ENCODE measurements around the gene AMELX. TPM values are rescaled to one million over a fixed set of nuclear protein-coding genes. Genes with fewer than 3 reads are reported as not detected.

Gene AMELX
- total RNA-seq, 1 donor from 2014 or later, result not detected

DNA sequence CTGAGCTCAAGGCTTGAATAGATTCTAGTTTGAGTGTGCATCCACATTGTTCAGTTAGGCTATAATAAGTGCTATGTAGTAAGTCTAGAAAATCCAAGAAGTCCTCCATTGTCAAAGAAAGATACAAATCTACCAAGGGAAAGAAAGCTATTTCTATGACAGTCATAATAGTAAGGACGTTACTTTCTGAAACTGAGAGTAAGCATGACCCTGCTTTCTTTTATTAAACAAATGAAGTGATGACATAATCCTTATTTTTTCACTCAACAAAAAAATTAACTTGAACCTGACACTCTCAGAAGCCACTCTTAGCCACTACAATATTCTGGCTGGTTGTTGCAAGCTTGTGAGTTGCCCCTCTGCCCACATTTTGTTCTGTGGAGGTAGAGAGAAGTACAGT, 33.8 kb upstream of the AMELX start:
- peaks cover 32% of the 10 kb centered on the region for H3K9me3 Mint-ChIP-seq
- DNase-seq (ENCODE audit: low spot score in 2 of 2, unreplicated experiment in 2 of 2), result no peak
- H3K36me3 Mint-ChIP-seq, result no peaks in the 10 kb centered on the region
- peaks cover 6% of the 10 kb centered on the region for H3K4me1 Mint-ChIP-seq
- no peak overlapping the region for H3K4me3 Mint-ChIP-seq
- no peak for TF ChIP-seq CTCF (IDR thresholded peaks at IDR 0.05; ENCODE audit: unreplicated experiment)
- no peaks in the 10 kb centered on the region for H3K27me3 Mint-ChIP-seq (ENCODE audit: low read depth)
- H3K27ac Mint-ChIP-seq, result no peak overlapping the region

DNA sequence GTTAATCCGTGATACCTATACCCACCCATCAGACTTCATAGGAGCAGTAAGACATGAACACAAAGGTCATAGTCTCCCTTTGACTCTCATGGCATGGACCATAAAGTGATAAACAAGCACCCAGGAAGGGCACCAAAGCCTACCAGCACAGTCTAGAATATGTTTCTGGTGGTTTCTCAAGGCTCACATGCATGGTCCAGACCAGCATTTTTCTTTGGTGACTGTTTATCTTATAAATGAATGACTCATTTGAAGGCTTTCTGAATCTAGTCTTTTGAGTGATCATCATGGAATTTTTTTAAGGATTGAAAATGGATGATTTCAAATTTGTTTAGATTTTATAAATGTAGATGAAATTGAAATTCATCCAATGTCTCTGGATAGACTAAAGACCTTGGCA, 32.0 kb upstream of the AMELX start:
- Mint-ChIP-seq H3K4me1 (peaks cover 14% of the 10 kb centered on the region), H3K9me3 (peaks cover 28% of the 10 kb centered on the region), H3K27ac (no peak overlapping the region), H3K27me3 (ENCODE audit: low read depth) (no peaks in the 10 kb centered on the region), H3K4me3 (no peak overlapping the region), H3K36me3 (no peaks in the 10 kb centered on the region)
- TF ChIP-seq CTCF (IDR thresholded peaks at IDR 0.05; ENCODE audit: unreplicated experiment), result no peak
- DNase-seq (ENCODE audit: low spot score in 2 of 2, unreplicated experiment in 2 of 2), result no peak

DNA sequence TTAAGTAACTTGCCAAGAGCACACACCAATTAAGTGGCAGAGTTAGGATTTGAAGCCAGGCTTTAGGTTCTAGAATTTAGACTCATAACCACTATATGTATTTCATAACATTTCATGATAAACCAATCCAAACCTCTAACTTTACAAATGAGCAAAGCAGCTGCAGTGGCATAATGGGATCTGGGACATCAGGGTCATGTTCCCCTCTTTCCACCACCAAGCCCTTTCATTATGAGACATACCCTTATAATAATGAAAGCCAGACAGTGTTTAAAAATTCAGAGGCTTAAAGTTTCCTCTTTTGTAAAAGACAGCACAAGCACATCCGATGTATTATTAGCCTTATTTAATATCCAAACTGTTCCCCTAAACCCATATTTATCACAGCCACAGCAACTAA, 28.3 kb upstream of the AMELX start:
- no peak overlapping the region for H3K27ac Mint-ChIP-seq

DNA sequence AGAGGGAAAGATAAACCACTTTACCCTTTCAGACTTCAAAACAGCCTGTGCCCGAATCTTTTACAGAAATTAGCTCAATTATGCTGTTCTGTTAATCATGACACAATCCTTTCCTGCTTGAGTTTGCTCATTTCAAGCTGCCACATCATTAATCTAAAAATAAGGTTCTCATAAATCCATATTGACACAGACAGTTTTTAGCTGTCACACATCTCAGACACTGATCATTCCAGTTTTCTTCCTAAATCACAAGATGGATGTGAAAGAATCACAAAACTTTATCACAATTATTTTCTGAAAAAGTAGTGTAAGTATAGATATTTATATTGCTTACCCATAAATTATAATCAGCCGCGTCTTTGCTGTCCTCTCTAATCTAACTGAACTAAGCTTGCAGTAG, 27.9 kb upstream of the AMELX start:
- H3K4me3 Mint-ChIP-seq, result no peak overlapping the region
- H3K4me1 Mint-ChIP-seq, result peaks cover 14% of the 10 kb centered on the region
- TF ChIP-seq CTCF (IDR thresholded peaks at IDR 0.05; ENCODE audit: unreplicated experiment), result no peak
- no peaks in the 10 kb centered on the region for H3K27me3 Mint-ChIP-seq (ENCODE audit: low read depth)
- DNase-seq (ENCODE audit: low spot score in 2 of 2, unreplicated experiment in 2 of 2), result no peak
- H3K9me3 Mint-ChIP-seq, result peaks cover 16% of the 10 kb centered on the region
- H3K36me3 Mint-ChIP-seq, result no peaks in the 10 kb centered on the region
- no peak overlapping the region for H3K27ac Mint-ChIP-seq

More for the DNA sequence above, 28.3 kb upstream of the AMELX start:
- H3K4me1 Mint-ChIP-seq, result peaks cover 14% of the 10 kb centered on the region
- H3K4me3 Mint-ChIP-seq, result no peak overlapping the region
- H3K27me3 Mint-ChIP-seq (ENCODE audit: low read depth), result no peaks in the 10 kb centered on the region
- TF ChIP-seq CTCF (IDR thresholded peaks at IDR 0.05; ENCODE audit: unreplicated experiment), result no peak
- no peaks in the 10 kb centered on the region for H3K36me3 Mint-ChIP-seq
- DNase-seq (ENCODE audit: low spot score in 2 of 2, unreplicated experiment in 2 of 2), result no peak
- peaks cover 15% of the 10 kb centered on the region for H3K9me3 Mint-ChIP-seq

GRCh38 chrX:11266573-11267003, 26.6 kb upstream of the AMELX start:
- no peak for TF ChIP-seq CTCF (IDR thresholded peaks at IDR 0.05; ENCODE audit: unreplicated experiment)
- no peak for DNase-seq (ENCODE audit: low spot score in 2 of 2, unreplicated experiment in 2 of 2)
- Mint-ChIP-seq H3K27me3 (ENCODE audit: low read depth) (no peaks in the 10 kb centered on the region), H3K4me3 (no peak overlapping the region), H3K4me1 (peaks cover 14% of the 10 kb centered on the region), H3K36me3 (no peaks in the 10 kb centered on the region), H3K9me3 (peaks cover 19% of the 10 kb centered on the region), H3K27ac (no peak overlapping the region)

DNA sequence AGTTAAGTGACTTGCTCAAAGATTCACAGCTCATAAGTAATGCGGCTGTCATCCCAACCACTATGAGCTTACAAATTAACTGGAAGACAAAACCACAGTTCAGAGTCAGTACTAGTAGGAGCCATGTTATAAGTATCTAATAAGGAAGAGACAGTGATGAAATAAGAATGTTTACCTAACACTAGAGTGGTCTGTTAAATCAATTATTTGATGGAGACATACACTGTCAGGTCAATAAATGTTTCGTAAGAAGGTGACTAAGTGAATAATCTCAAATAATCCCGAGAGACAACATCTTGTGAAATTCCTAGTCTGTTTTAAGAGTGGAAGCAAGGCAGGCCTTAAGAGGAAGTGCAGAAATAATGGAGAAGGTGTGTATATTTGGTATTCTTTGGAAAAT, 25.8 kb upstream of the AMELX start:
- H3K36me3 Mint-ChIP-seq, result no peaks in the 10 kb centered on the region
- no peak for DNase-seq (ENCODE audit: low spot score in 2 of 2, unreplicated experiment in 2 of 2)
- no peaks in the 10 kb centered on the region for H3K27me3 Mint-ChIP-seq (ENCODE audit: low read depth)
- peaks cover 19% of the 10 kb centered on the region for H3K9me3 Mint-ChIP-seq
- H3K27ac Mint-ChIP-seq, result no peak overlapping the region
- H3K4me1 Mint-ChIP-seq, result peaks cover 14% of the 10 kb centered on the region
- no peak for TF ChIP-seq CTCF (IDR thresholded peaks at IDR 0.05; ENCODE audit: unreplicated experiment)
- no peak overlapping the region for H3K4me3 Mint-ChIP-seq

Data from mesothelial cell of epicardium (in vitro differentiated cells).